Activated CD4-positive, alpha-beta T cell treated with anti-CD3 and anti-CD28 coated beads, Interleukin-2, Interleukin-4, amounts not matched to agents 100 ng/mL and 50 ng/mL, durations not matched to agents 16 hours and 8 hours (primary cell): ENCODE data around the gene SDC1.

Experiments
- DNase-seq: peaks from one replicate; pipeline ENCODE4 v3.0.0-alpha.2; 2020; ENCODE audit warnings: low spot score

The SDC1 gene

GRCh38 chr2:20183373-20183772 lies 41.6 kb downstream of the SDC1 start:
- no peak for DNase-seq

GRCh38 chr2:20182241-20182931 lies 42.5 kb downstream of the SDC1 start:
- DNase-seq: no peak

GRCh38 chr2:20181761-20182160 lies 43.2 kb downstream of the SDC1 start:
- no peak for DNase-seq

- no peak for DNase-seq
Observed at GRCh38 chr2:20180676-20181648, 44.0 kb downstream of the SDC1 start.

GRCh38 chr2:20179755-20180594 lies 45.0 kb downstream of the SDC1 start:
- no peak for DNase-seq

GRCh38 chr2:20179466-20179754 lies 45.5 kb downstream of the SDC1 start:
- DNase-seq: no peak

GRCh38 chr2:20178666-20179465 lies 46.1 kb downstream of the SDC1 start:
- no peak for DNase-seq

GRCh38 chr2:20178249-20178607 lies 46.7 kb downstream of the SDC1 start:
- no peak for DNase-seq

GRCh38 chr2:20177556-20178248 lies 47.2 kb downstream of the SDC1 start:
- no peak for DNase-seq

GRCh38 chr2:20176760-20177159 lies 48.2 kb downstream of the SDC1 start:
- no peak for DNase-seq

- DNase-seq: no peak
Observed at GRCh38 chr2:20175931-20176330, 49.0 kb downstream of the SDC1 start.

- DNase-seq: no peak
Observed at GRCh38 chr2:20175267-20175666, 49.7 kb downstream of the SDC1 start.

- DNase-seq: no peak
Observed at GRCh38 chr2:20174410-20174809, 50.5 kb downstream of the SDC1 start.

GRCh38 chr2:20173496-20174402 lies 51.2 kb downstream of the SDC1 start:
- DNase-seq: no peak

- DNase-seq: no peak
Observed at GRCh38 chr2:20173064-20173463, 51.9 kb downstream of the SDC1 start.

GRCh38 chr2:20172273-20173055 lies 52.5 kb downstream of the SDC1 start:
- no peak for DNase-seq

GRCh38 chr2:20171445-20171977 lies 53.4 kb downstream of the SDC1 start:
- no peak for DNase-seq

- DNase-seq: no peak
Observed at GRCh38 chr2:20170704-20171250, 54.2 kb downstream of the SDC1 start.
